ENCODE measurements around the gene ERN2.

The ERN2 gene

GRCh38 chr16:23650674-23651416 is 62.2 kb downstream of the ERN2 start:
- H3K4me3 ChIP-seq = no peak overlapping the region
- no peak for DNase-seq (ENCODE audit: low read depth, low spot score)
- peaks cover 84% of the 10 kb centered on the region for H3K36me3 ChIP-seq (ENCODE audit: insufficient read depth, low read length)
- peaks cover 5% of the 10 kb centered on the region; the same call in 1 of the 2 replicates for H3K9me3 ChIP-seq (ENCODE audit: low read depth, low read length)
- TF ChIP-seq POLR2AphosphoS5 (IDR thresholded peaks at IDR 0.05; ENCODE audit: borderline replicate concordance, low read depth, low read length) (no peak), EZH2 (IDR thresholded peaks at IDR 0.05) (no peak), FOXP2 (optimal IDR thresholded peaks at IDR 0.05; ENCODE audit: control extremely low read depth, extremely low read length, insufficient read depth) (no peak)
- no peak overlapping the region for H3K27ac ChIP-seq
- H3K9ac ChIP-seq (ENCODE audit: insufficient read length) = no peak overlapping the region

GRCh38 chr16:23642246-23642774 is 70.7 kb downstream of the ERN2 start:
- peaks cover 8% of the 10 kb centered on the region; the same call in 1 of the 2 replicates for H3K9me3 ChIP-seq (ENCODE audit: low read depth, low read length)
- H3K4me3 ChIP-seq = peak overlapping the region; percentile 100
- peak overlapping the region; percentile 99 for H3K9ac ChIP-seq (ENCODE audit: insufficient read length)
- no peak overlapping the region for H3K27ac ChIP-seq
- TF ChIP-seq POLR2AphosphoS5 (IDR thresholded peaks at IDR 0.05; ENCODE audit: borderline replicate concordance, low read depth, low read length) (no peak), FOXP2 (optimal IDR thresholded peaks at IDR 0.05; ENCODE audit: control extremely low read depth, extremely low read length, insufficient read depth) (no peak), EZH2 (IDR thresholded peaks at IDR 0.05) (no peak)
- H3K36me3 ChIP-seq (ENCODE audit: insufficient read depth, low read length) = peaks cover 52% of the 10 kb centered on the region
- no peak for DNase-seq (ENCODE audit: low read depth, low spot score)

GRCh38 chr16:23640931-23641765 is 71.9 kb downstream of the ERN2 start, which contains the start of the genes DCTN5 and PALB2:
Gene DCTN5, plus strand, starts transcription at chr16:23641466. Its CDS starts 77 bp downstream, at chr16:23641543.
Gene PALB2, minus strand, starts transcription at chr16:23641310. Its CDS starts 153 bp downstream, at chr16:23641157.
- Histone ChIP-seq H3K9ac (ENCODE audit: insufficient read length) (peak within 1 kb of the TSS; percentile 99), H3K9me3 (ENCODE audit: low read depth, low read length) (peaks cover 6% of the 10 kb centered on the region; the same call in 1 of the 2 replicates), H3K4me3 (peak within 1 kb of the TSS; percentile 100), H3K27ac (peak within 1 kb of the TSS; percentile 88), H3K36me3 (ENCODE audit: insufficient read depth, low read length) (peaks cover 40% of the 10 kb centered on the region)
- peak; percentile 26 for DNase-seq (ENCODE audit: low read depth, low spot score)
- no peak for TF ChIP-seq FOXP2 (optimal IDR thresholded peaks at IDR 0.05; ENCODE audit: control extremely low read depth, extremely low read length, insufficient read depth)
- peak; percentile 79 for TF ChIP-seq POLR2AphosphoS5 (IDR thresholded peaks at IDR 0.05; ENCODE audit: borderline replicate concordance, low read depth, low read length)

- DNase-seq (ENCODE audit: low read depth, low spot score) = no peak
- Histone ChIP-seq H3K9ac (ENCODE audit: insufficient read length) (peak overlapping the region; percentile 99), H3K36me3 (ENCODE audit: insufficient read depth, low read length) (peaks cover 40% of the 10 kb centered on the region), H3K9me3 (ENCODE audit: low read depth, low read length) (no peaks in the 10 kb centered on the region), H3K27ac (peak overlapping the region; percentile 88), H3K4me3 (peak overlapping the region; percentile 100)
- no peak for TF ChIP-seq EZH2 (IDR thresholded peaks at IDR 0.05)
- no peak for TF ChIP-seq POLR2AphosphoS5 (IDR thresholded peaks at IDR 0.05; ENCODE audit: borderline replicate concordance, low read depth, low read length)
- TF ChIP-seq FOXP2 (optimal IDR thresholded peaks at IDR 0.05; ENCODE audit: control extremely low read depth, extremely low read length, insufficient read depth) = no peak
Observed at GRCh38 chr16:23640615-23640930, 72.4 kb downstream of the ERN2 start.
